ENCODE measurements around the gene RNF44. TPM values are rescaled to one million over a fixed set of nuclear protein-coding genes. Genes with fewer than 3 reads are reported as not detected.

Gene RNF44
- total and polyA plus RNA-seq, 11 donors, result 9.2 to 35.7 (median 20.0) TPM

DNA sequence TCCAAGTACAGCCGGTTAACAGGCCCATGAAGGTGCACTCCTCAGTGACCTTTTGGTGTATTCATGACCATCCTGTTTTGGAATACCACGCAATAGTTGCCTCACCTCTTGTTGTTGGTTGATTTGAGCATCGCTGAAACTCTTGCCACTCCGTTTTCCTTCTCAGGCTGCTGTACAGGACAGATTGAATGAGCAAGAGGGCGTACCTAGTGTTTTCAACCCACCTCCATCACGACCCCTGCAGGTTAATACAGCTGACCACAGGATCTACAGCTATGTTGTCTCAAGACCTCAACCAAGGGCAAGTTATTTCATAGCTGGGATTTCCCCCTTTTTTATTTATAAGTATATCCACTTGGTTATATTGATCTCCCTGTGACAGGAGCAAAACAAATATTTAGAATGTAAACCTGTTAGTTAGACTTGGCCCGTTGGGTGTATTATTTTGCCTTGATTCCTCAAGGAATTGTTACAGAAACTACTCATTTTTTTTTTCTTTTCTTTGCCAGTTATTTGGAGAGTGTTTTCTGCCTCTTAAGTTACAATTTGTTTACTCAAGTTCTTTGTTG is 50.9 kb downstream of the RNF44 start:
- Histone ChIP-seq H3K27me3 (no peaks in the 10 kb centered on the region), H3K27ac (no peak overlapping the region), H3K9me3 (no peaks in the 10 kb centered on the region), H3K4me1 (peaks cover 0 to 12% (median 0%) of the 10 kb centered on the region in 12 donors), H3K4me3 (no peak overlapping the region), H3K36me3 (peaks cover 0 to 88% (median 76%) of the 10 kb centered on the region in 9 donors)
- DNase-seq, result no peak
- WGBS, 4 donors, result 86 to 95% (median 91%) methylated on average over 7 of the region's 7 CpGs
- no peak for ATAC-seq
- TF ChIP-seq, protein P1, sequence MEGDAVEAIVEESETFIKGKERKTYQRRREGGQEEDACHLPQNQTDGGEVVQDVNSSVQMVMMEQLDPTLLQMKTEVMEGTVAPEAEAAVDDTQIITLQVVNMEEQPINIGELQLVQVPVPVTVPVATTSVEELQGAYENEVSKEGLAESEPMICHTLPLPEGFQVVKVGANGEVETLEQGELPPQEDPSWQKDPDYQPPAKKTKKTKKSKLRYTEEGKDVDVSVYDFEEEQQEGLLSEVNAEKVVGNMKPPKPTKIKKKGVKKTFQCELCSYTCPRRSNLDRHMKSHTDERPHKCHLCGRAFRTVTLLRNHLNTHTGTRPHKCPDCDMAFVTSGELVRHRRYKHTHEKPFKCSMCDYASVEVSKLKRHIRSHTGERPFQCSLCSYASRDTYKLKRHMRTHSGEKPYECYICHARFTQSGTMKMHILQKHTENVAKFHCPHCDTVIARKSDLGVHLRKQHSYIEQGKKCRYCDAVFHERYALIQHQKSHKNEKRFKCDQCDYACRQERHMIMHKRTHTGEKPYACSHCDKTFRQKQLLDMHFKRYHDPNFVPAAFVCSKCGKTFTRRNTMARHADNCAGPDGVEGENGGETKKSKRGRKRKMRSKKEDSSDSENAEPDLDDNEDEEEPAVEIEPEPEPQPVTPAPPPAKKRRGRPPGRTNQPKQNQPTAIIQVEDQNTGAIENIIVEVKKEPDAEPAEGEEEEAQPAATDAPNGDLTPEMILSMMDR (IDR thresholded peaks at IDR 0.05), result no peak
- no peak for TF ChIP-seq POLR2A (IDR thresholded peaks at IDR 0.05)
- intact Hi-C loops (cut with DNase I), result no loop called here

DNA sequence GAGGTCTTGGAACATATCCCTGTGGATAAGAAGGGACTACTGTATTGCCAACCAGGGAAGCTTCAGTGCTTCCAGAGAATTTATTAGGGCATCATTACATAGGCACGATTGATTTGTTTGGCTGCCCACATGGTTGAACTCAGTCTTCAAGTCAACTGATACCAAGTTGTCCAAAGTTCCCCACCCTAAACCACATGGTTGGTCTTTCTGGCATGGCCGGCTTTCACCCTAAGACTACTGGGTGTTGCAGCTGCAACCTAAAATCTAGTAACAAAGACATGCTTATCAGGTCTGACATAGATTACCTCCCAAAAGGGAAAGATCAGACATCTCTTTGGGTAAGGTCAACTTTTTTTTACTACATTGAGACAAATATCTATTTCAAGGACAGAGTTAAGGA is 52.0 kb downstream of the RNF44 start:
- Histone ChIP-seq H3K4me3 (no peak overlapping the region), H3K9me3 (no peaks in the 10 kb centered on the region), H3K4me1 (peaks cover 0 to 12% (median 0%) of the 10 kb centered on the region in 12 donors), H3K27me3 (no peaks in the 10 kb centered on the region), H3K27ac (no peak overlapping the region), H3K36me3 (peaks cover 0 to 88% (median 72%) of the 10 kb centered on the region in 9 donors)
- TF ChIP-seq, protein P1 (IDR thresholded peaks at IDR 0.05), result no peak
- no peak for TF ChIP-seq POLR2A (IDR thresholded peaks at IDR 0.05)
- ATAC-seq, result no peak
- DNase-seq, result no peak
- WGBS, 4 donors, result 64 to 90% (median 80%) methylated on average over 2 of the region's 2 CpGs
- intact Hi-C loops (cut with DNase I), result no loop called here

DNA sequence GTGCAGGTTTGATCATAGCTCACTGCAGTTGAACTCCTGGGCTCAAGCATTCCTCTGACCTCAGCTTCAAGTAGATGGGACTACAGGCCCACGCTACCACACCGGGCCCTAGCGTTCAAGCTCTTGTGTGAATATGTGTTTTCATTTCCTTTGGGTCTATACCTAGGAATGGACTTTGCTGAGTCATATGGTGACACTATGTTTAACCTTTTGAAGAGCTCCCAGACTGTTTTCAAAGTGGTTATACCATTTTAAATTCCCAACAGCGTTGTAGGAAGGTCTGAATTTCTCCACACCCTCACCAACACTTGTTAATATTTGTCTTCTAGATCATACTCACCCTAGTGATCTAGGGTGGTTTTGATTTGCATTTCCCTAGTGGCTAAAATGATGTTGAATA is 55.5 kb downstream of the RNF44 start:
- H3K27me3 ChIP-seq, result no peaks in the 10 kb centered on the region
- ATAC-seq, result no peak
- peaks cover 0 to 74% (median 54%) of the 10 kb centered on the region in 9 donors for H3K36me3 ChIP-seq
- no peak overlapping the region for H3K27ac ChIP-seq
- TF ChIP-seq, protein P1 (IDR thresholded peaks at IDR 0.05), result no peak
- TF ChIP-seq POLR2A (IDR thresholded peaks at IDR 0.05), result no peak
- peaks cover 0 to 10% (median 0%) of the 10 kb centered on the region in 12 donors for H3K4me1 ChIP-seq
- no peak for DNase-seq
- intact Hi-C loops (cut with DNase I), result no loop called here
- no peak overlapping the region for H3K4me3 ChIP-seq
- H3K9me3 ChIP-seq, result no peaks in the 10 kb centered on the region
- WGBS, 4 donors, result 94 to 98% (median 96%) methylated on average over 4 of the region's 4 CpGs

Other genes starting within 250 kb of the RNF44 start
- 100 to 1,000 TPM in 5 of 9 donors, 10 to 100 TPM in 4; 68.4 to 143 (median 104) TPM for gene KIAA1191, start 175.6 kb downstream of the RNF44 start, total RNA-seq
- gene KIAA1191, start 175.6 kb downstream of the RNF44 start, polyA plus RNA-seq, result 10 to 100 TPM; 42.8 to 61.8 TPM
- 1 to 10 TPM; 2.9 to 8.1 (median 5.4) TPM for gene ARL10, start 171.9 kb downstream of the RNF44 start, total RNA-seq
- 1 to 10 TPM; 1.5 to 4.8 TPM for gene ARL10, start 171.9 kb downstream of the RNF44 start, polyA plus RNA-seq
- 10 to 100 TPM in 8 of 9 donors, 1 to 10 TPM in 1; 9.3 to 33.9 (median 15.8) TPM for gene NOP16, start 148.8 kb downstream of the RNF44 start, total RNA-seq
- 10 to 100 TPM; 33.4 to 83.4 TPM for gene NOP16, start 148.8 kb downstream of the RNF44 start, polyA plus RNA-seq
- gene HIGD2A, start 148.7 kb downstream of the RNF44 start, total RNA-seq, result 100 to 1,000 TPM; 177 to 318 (median 218) TPM
- gene HIGD2A, start 148.7 kb downstream of the RNF44 start, polyA plus RNA-seq, result 100 to 1,000 TPM; 229 to 454 TPM
- gene CLTB, start 120.9 kb downstream of the RNF44 start, total RNA-seq, result 100 to 1,000 TPM; 185 to 401 (median 231) TPM
- 100 to 1,000 TPM; 461 to 464 TPM for gene CLTB, start 120.9 kb downstream of the RNF44 start, polyA plus RNA-seq
- 10 to 100 TPM; 11.6 to 20.8 (median 13.6) TPM for gene FAF2, start 89.0 kb downstream of the RNF44 start, total RNA-seq
- 10 to 100 TPM in 1 of 2 donors, 1 to 10 TPM in 1; 6.6 to 15.0 TPM for gene FAF2, start 89.0 kb downstream of the RNF44 start, polyA plus RNA-seq
- under 1 TPM in 4 of 9 donors, not detected in 5; 0.08 to 0.67 (median 0.40) TPM for gene CDHR2, start 11.9 kb upstream of the RNF44 start, total RNA-seq
- gene CDHR2, start 11.9 kb upstream of the RNF44 start, polyA plus RNA-seq, result under 1 TPM in 1 of 2 donors, not detected in 1; 0.07 TPM
- 1 to 10 TPM in 1 of 9 donors, under 1 TPM in 8; 0.25 to 1.9 (median 0.48) TPM for gene GPRIN1, start 72.8 kb upstream of the RNF44 start, total RNA-seq
- under 1 TPM; 0.15 to 0.36 TPM for gene GPRIN1, start 72.8 kb upstream of the RNF44 start, polyA plus RNA-seq
- gene SNCB, start 93.1 kb upstream of the RNF44 start, total RNA-seq, result under 1 TPM in 1 of 9 donors, not detected in 8; 0.23 TPM
- not detected for gene SNCB, start 93.1 kb upstream of the RNF44 start, polyA plus RNA-seq
- not detected for gene EIF4E1B, start 93.3 kb upstream of the RNF44 start, total RNA-seq
- gene EIF4E1B, start 93.3 kb upstream of the RNF44 start, polyA plus RNA-seq, result not detected
- gene TSPAN17, start 110.1 kb upstream of the RNF44 start, total RNA-seq, result 10 to 100 TPM; 22.2 to 53.1 (median 30.9) TPM
- gene TSPAN17, start 110.1 kb upstream of the RNF44 start, polyA plus RNA-seq, result 10 to 100 TPM; 15.4 to 59.3 TPM

All from heart left ventricle (tissue), 16 donors.